ENCODE results near the gene PIN4.

DNA sequence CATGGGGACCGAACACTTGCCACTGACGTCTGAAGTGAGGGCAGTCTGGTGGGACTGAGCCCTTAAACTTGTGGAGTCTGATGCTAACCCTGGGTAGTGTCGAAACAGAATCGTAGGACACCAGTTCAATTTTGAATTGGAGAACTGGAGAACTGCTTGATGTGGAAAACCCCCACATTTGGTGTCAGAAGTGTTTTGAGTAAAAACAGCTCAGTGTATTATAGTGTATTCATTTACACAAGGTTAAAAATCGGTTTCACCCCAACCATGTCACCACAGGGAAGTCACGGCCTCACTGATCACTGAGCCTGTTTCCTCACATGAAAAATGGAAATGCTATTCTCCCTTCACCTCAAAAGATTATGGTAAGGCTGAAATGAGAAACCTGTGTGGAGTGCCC is 21.9 kb downstream of the PIN4 start:
- TF ChIP-seq, protein P1, sequence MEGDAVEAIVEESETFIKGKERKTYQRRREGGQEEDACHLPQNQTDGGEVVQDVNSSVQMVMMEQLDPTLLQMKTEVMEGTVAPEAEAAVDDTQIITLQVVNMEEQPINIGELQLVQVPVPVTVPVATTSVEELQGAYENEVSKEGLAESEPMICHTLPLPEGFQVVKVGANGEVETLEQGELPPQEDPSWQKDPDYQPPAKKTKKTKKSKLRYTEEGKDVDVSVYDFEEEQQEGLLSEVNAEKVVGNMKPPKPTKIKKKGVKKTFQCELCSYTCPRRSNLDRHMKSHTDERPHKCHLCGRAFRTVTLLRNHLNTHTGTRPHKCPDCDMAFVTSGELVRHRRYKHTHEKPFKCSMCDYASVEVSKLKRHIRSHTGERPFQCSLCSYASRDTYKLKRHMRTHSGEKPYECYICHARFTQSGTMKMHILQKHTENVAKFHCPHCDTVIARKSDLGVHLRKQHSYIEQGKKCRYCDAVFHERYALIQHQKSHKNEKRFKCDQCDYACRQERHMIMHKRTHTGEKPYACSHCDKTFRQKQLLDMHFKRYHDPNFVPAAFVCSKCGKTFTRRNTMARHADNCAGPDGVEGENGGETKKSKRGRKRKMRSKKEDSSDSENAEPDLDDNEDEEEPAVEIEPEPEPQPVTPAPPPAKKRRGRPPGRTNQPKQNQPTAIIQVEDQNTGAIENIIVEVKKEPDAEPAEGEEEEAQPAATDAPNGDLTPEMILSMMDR (optimal IDR thresholded peaks at IDR 0.05 in 1 of 3, IDR thresholded peaks at IDR 0.05 in 1 of 3, conservative IDR thresholded peaks at IDR 0.05 in 1 of 3; ENCODE audit: extremely low read depth in 1 of 3, insufficient read depth in 2 of 3, low read length in 3 of 3), result no peak
- no peak for TF ChIP-seq EZH2 (IDR thresholded peaks at IDR 0.05; ENCODE audit: low read length)

Data from keratinocyte (primary cell).